ENCODE measurements around the gene DAZAP1. TPM values are rescaled to one million over a fixed set of nuclear protein-coding genes. Genes with fewer than 3 reads are reported as not detected.

DAZAP1 gene
- total RNA-seq, 1 donor from 2014 or later = 74.5 TPM

GRCh38 chr19:1385816-1386215 lies 21.6 kb upstream of the DAZAP1 start:
- DNase-seq (ENCODE audit: low read depth) = no peak
- Histone ChIP-seq H3K36me3 (ENCODE audit: control insufficient read depth, insufficient read depth, low read length) (peaks cover 2% of the 10 kb centered on the region), H3K27me3 (ENCODE audit: control insufficient read depth, insufficient read depth, low read length) (no peaks in the 10 kb centered on the region), H3K4me3 (ENCODE audit: low read depth, low read length) (no peak overlapping the region)
- TF ChIP-seq CTCF (IDR thresholded peaks at IDR 0.05; ENCODE audit: insufficient read depth, low read length, poor library complexity, severe bottlenecking) = no peak

GRCh38 chr19:1386945-1387683 lies 20.3 kb upstream of the DAZAP1 start:
- no peak for TF ChIP-seq CTCF (IDR thresholded peaks at IDR 0.05; ENCODE audit: insufficient read depth, low read length, poor library complexity, severe bottlenecking)
- peaks cover 2% of the 10 kb centered on the region for H3K36me3 ChIP-seq (ENCODE audit: control insufficient read depth, insufficient read depth, low read length)
- DNase-seq (ENCODE audit: low read depth) = no peak
- no peaks in the 10 kb centered on the region for H3K27me3 ChIP-seq (ENCODE audit: control insufficient read depth, insufficient read depth, low read length)
- no peak overlapping the region for H3K4me3 ChIP-seq (ENCODE audit: low read depth, low read length)

- DNase-seq (ENCODE audit: low read depth) = no peak
- no peaks in the 10 kb centered on the region for H3K27me3 ChIP-seq (ENCODE audit: control insufficient read depth, insufficient read depth, low read length)
- no peak for TF ChIP-seq CTCF (IDR thresholded peaks at IDR 0.05; ENCODE audit: insufficient read depth, low read length, poor library complexity, severe bottlenecking)
- no peak overlapping the region for H3K4me3 ChIP-seq (ENCODE audit: low read depth, low read length)
- peaks cover 2% of the 10 kb centered on the region for H3K36me3 ChIP-seq (ENCODE audit: control insufficient read depth, insufficient read depth, low read length)
Observed at GRCh38 chr19:1387684-1388636, 19.4 kb upstream of the DAZAP1 start.

DNA sequence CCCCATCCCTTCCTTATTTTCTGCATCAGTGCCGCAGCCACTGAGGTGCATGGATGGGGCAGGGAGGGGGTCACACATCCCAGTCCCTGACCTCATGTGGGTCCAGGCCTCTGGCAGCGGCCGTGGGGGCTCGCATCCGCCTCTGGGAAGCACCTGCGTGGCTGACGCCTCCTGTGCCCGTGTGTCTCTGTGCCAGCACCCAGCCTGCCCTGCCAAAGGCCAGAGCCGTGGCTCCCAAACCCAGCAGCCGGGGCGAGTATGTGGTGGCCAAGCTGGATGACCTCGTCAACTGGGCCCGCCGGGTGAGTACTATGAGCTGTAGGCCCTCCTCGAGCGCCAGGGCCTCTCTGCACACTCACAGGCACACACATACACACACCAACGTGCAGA lies 18.8 kb upstream of the DAZAP1 start:
- TF ChIP-seq CTCF (IDR thresholded peaks at IDR 0.05; ENCODE audit: insufficient read depth, low read length, poor library complexity, severe bottlenecking) = no peak
- Histone ChIP-seq H3K27me3 (ENCODE audit: control insufficient read depth, insufficient read depth, low read length) (no peaks in the 10 kb centered on the region), H3K36me3 (ENCODE audit: control insufficient read depth, insufficient read depth, low read length) (peaks cover 2% of the 10 kb centered on the region), H3K4me3 (ENCODE audit: low read depth, low read length) (no peak overlapping the region)
- no peak for DNase-seq (ENCODE audit: low read depth)

- Histone ChIP-seq H3K4me3 (ENCODE audit: low read depth, low read length) (no peak overlapping the region), H3K27me3 (ENCODE audit: control insufficient read depth, insufficient read depth, low read length) (no peaks in the 10 kb centered on the region), H3K36me3 (ENCODE audit: control insufficient read depth, insufficient read depth, low read length) (peaks cover 2% of the 10 kb centered on the region)
- TF ChIP-seq CTCF (IDR thresholded peaks at IDR 0.05; ENCODE audit: insufficient read depth, low read length, poor library complexity, severe bottlenecking) = no peak
- no peak for DNase-seq (ENCODE audit: low read depth)
Observed at GRCh38 chr19:1389033-1389940, 18.1 kb upstream of the DAZAP1 start.

Measured in kidney epithelial cell (primary cell).